Left ventricle myocardium inferior (tissue), 1 donor: ENCODE results near the gene STIM2. TPM values are rescaled to one million over a fixed set of nuclear protein-coding genes. Genes with fewer than 3 reads are reported as not detected.

Source experiments
- DNase-seq: peaks from one replicate; pipeline ENCODE4 v3.0.0-alpha.2; 2020
- H3K27ac ChIP-seq: fragments of 200-600 bp; replicated peaks from 2 replicates; pipeline ENCODE4 v1.8.0; 2021
- H3K27me3 ChIP-seq: fragments of 200-600 bp; 2 replicates; pipeline ENCODE4 v1.8.0; 2021; ENCODE audit warnings: low read depth
- H3K36me3 ChIP-seq: fragments of 200-600 bp; 2 replicates; pipeline ENCODE4 v1.8.0; 2021
- H3K4me1 ChIP-seq: fragments of 200-600 bp; 2 replicates; pipeline ENCODE4 v1.8.0; 2021
- H3K4me3 ChIP-seq: fragments of 200-600 bp; 2 replicates; pipeline ENCODE4 v1.8.0; 2021; ENCODE audit warnings: mild to moderate bottlenecking, moderate library complexity
- H3K9me3 ChIP-seq: fragments of 200-600 bp; replicated peaks from 2 replicates; pipeline ENCODE4 v1.8.0; 2021
- CTCF ChIP-seq: fragments of 200-600 bp; IDR thresholded peaks from 2 replicates; pipeline ENCODE4 v1.8.0; 2021; ENCODE audit warnings: antibody characterized with exemption, mild to moderate bottlenecking, borderline replicate concordance
- intact Hi-C: fragments of 100-400 bp; cut with micrococcal nuclease; formaldehyde crosslinking; loops from one replicate; pipeline ENCODE4 v1.11.0; 2022
- total RNA-seq: library from RNA; stranded (reverse); fragmentation: NEBNext Ultra II Directional; extraction: Animal tissue kit (Norgen Biotek cat#: 25700); gene quantifications from one replicate; pipeline ENCODE4 v1.2.1, GENCODE V29; 2021
- donor health status: DM: no; HTN: yes; CAD: no; lungs with severe emphysema.

Gene STIM2
- total RNA-seq, 1 donor from 2014 or later = 12.2 TPM

DNA sequence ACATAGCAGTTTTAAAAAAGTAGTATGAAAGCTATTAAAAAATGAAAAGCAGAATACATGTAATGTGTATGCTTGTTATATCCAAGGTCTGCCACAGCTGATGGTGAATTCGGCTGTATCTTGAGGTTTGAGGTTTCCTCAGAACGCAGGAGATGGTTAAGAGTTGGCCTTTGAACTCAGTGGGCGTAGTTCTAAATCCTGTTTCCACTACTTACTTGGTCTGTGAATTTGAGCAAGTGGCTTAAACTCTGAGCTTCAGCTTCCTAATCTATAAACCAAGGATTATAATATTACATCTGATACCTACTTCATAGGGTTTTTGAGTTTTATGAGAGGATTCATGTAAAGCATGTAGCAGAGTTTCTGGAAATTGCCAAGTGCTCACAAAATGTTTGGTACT is 125.2 kb downstream of the STIM2 start:
- no peaks in the 10 kb centered on the region for H3K4me1 ChIP-seq
- intact Hi-C loops = no loop called here
- DNase-seq = no peak
- H3K27ac ChIP-seq = no peak overlapping the region
- H3K27me3 ChIP-seq = no peaks in the 10 kb centered on the region
- H3K36me3 ChIP-seq = no peaks in the 10 kb centered on the region
- H3K4me3 ChIP-seq = no peak overlapping the region
- TF ChIP-seq CTCF = no peak
- peaks cover 11% of the 10 kb centered on the region for H3K9me3 ChIP-seq

- H3K4me1 ChIP-seq = peaks cover under 1% of the 10 kb centered on the region
- peaks cover 16% of the 10 kb centered on the region for H3K9me3 ChIP-seq
- H3K36me3 ChIP-seq = no peaks in the 10 kb centered on the region
- intact Hi-C loops = no loop called here
- DNase-seq = no peak
- H3K4me3 ChIP-seq = no peak overlapping the region
- no peak overlapping the region for H3K27ac ChIP-seq
- H3K27me3 ChIP-seq = no peaks in the 10 kb centered on the region
- TF ChIP-seq CTCF = no peak
These were observed 126.5 kb downstream of the STIM2 start for GRCh38 chr4:26987191-26987590.

DNA sequence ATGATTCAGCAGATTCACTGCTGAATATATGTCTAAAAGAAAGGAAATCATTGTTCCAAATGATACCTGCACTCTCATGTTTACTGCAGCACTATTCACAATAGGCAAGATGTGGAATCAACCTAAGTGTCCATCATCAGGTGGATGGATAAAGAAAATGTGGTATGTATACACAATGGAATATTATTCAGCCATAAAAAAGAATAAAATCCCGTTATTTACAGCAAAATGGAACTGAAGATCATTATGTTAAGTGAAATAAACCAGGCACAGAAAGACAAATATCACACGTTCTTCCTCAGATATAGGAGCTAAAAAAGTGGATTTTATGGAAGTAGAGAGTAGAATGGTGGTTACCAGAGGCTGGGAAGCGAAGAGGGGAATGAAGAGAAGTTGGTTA is 130.4 kb downstream of the STIM2 start:
- TF ChIP-seq CTCF = no peak
- intact Hi-C loops = no loop called here

DNA sequence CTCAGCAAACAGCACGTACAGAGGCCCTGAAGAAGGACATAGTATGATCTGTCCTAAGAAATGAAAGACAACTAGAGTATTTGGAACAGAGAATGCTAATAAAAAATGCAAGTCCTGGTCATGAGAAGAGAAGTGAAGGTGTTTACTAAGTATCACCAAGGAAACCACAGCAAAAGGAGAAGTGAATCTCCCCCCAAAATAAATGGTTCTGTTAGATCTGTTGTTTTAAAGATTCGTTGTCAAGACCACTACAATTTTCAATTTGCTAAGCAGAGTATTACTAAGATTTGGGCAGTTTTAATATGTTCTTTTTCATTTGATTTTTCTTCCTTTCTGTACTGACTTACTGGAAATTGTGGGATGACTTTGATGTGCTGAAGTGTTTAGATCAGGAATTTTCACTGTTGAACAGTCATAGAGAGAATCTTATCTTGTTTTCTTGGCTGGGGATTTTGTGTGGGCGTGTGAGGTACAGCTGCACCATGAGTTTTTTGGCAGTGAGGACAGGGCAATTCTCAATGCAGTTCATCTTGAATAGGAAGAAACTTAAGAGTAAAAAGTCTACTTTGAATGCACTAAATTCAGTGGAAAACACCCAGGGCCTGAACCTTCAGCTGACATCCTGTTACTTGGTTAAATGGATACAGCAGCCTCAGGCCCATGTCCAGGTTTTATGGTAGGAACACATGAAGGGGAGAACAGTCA is 132.2 kb downstream of the STIM2 start:
- peak overlapping the region; percentile 57 for H3K27ac ChIP-seq
- H3K9me3 ChIP-seq = peaks cover 16% of the 10 kb centered on the region
- DNase-seq = no peak
- H3K27me3 ChIP-seq = no peaks in the 10 kb centered on the region
- TF ChIP-seq CTCF = no peak
- no peak overlapping the region for H3K4me3 ChIP-seq
- H3K36me3 ChIP-seq = no peaks in the 10 kb centered on the region
- intact Hi-C loops = no loop called here
- peaks cover 31% of the 10 kb centered on the region for H3K4me1 ChIP-seq

More for the DNA sequence above, 130.4 kb downstream of the STIM2 start:
- H3K4me3 ChIP-seq = no peak overlapping the region
- H3K9me3 ChIP-seq = peaks cover 16% of the 10 kb centered on the region
- no peaks in the 10 kb centered on the region for H3K27me3 ChIP-seq
- no peak for DNase-seq
- no peak overlapping the region for H3K27ac ChIP-seq
- peaks cover 31% of the 10 kb centered on the region for H3K4me1 ChIP-seq
- H3K36me3 ChIP-seq = no peaks in the 10 kb centered on the region

GRCh38 chr4:26993539-26993938 is 132.9 kb downstream of the STIM2 start:
- intact Hi-C loops = no loop called here

More at GRCh38 chr4:26993539-26993938, 132.9 kb downstream of the STIM2 start:
- TF ChIP-seq CTCF = no peak
- Histone ChIP-seq H3K9me3 (peaks cover 16% of the 10 kb centered on the region), H3K4me3 (no peak overlapping the region), H3K27ac (peak overlapping the region; percentile 57), H3K36me3 (no peaks in the 10 kb centered on the region), H3K4me1 (peaks cover 31% of the 10 kb centered on the region), H3K27me3 (no peaks in the 10 kb centered on the region)
- no peak for DNase-seq
